Fibroblast of lung (primary cell): ENCODE measurements around the gene AQP2. TPM values are rescaled to one million over a fixed set of nuclear protein-coding genes. Genes with fewer than 3 reads are reported as not detected.

Source experiments
- DNase-seq, 2 donors: peaks; one replicate each; pipeline versions ENCODE4 v3.0.0 to v3.0.0-alpha.2; 2010; ENCODE audit warnings: low read depth in 2 of 2
- H2AFZ ChIP-seq: 2 replicates; pipeline ENCODE4 v1.5.1; 2012; ENCODE audit warnings: low read length, control low read depth, inconsistent platforms
- H3K27ac ChIP-seq: 2 replicates; pipeline ENCODE4 v1.5.1; 2011; ENCODE audit warnings: low read length, control low read depth; ENCODE audit not compliant: insufficient read depth
- H3K27me3 ChIP-seq: 2 replicates; pipeline ENCODE4 v1.5.1; 2011; ENCODE audit warnings: mild to moderate bottlenecking, low read length; ENCODE audit not compliant: control insufficient read depth, insufficient read depth
- H3K36me3 ChIP-seq: 2 replicates; pipeline ENCODE4 v1.5.1; 2011; ENCODE audit warnings: low read length; ENCODE audit not compliant: control insufficient read depth, insufficient read depth
- H3K4me1 ChIP-seq: 2 replicates; pipeline ENCODE4 v1.5.1; 2011; ENCODE audit warnings: low read length; ENCODE audit not compliant: control insufficient read depth, insufficient read depth; ENCODE audit errors: extremely low read depth
- H3K4me2 ChIP-seq: 2 replicates; pipeline ENCODE4 v1.5.1; 2011; ENCODE audit warnings: low read length, control low read depth; ENCODE audit not compliant: insufficient read depth; ENCODE audit errors: extremely low read depth
- H3K4me3 ChIP-seq, 4 experiments: fragments of 200-600 bp in 1 of 4; sonication (generic) in 1 of 4; replicated peaks in 1 of 4; 2 replicates each; pipeline ENCODE4 v1.5.1; 2011 to 2016; ENCODE audit warnings: low read length in 4 of 4, low read depth in 3 of 4, mild to moderate bottlenecking in 3 of 4, control low read depth in 2 of 4, inconsistent platforms in 1 of 4, mixed read lengths in 1 of 4; ENCODE audit not compliant: insufficient read depth in 1 of 4; ENCODE audit errors: control extremely low read depth in 1 of 4
- H3K79me2 ChIP-seq: 2 replicates; pipeline ENCODE4 v1.5.1; 2012; ENCODE audit warnings: mild to moderate bottlenecking, low read length, inconsistent platforms; ENCODE audit not compliant: control insufficient read depth, insufficient read depth
- H3K9ac ChIP-seq: 2 replicates; pipeline ENCODE4 v1.5.1; 2011; ENCODE audit warnings: mild to moderate bottlenecking, low read length, control low read depth; ENCODE audit not compliant: insufficient read depth
- H3K9me3 ChIP-seq: 2 replicates; pipeline ENCODE4 v1.5.1; 2012; ENCODE audit warnings: low read depth, low read length; ENCODE audit not compliant: control insufficient read depth, insufficient read depth
- H4K20me1 ChIP-seq: 2 replicates; pipeline ENCODE4 v1.5.1; 2011; ENCODE audit warnings: low read length; ENCODE audit not compliant: control insufficient read depth, insufficient read depth; ENCODE audit errors: extremely low read depth
- CTCF ChIP-seq, 2 donors: IDR thresholded peaks in 1 of 2; conservative IDR thresholded peaks in 1 of 2; 1 replicate in 1 of 2; 2 replicates in 1 of 2; pipeline ENCODE4 v1.5.1; 2011 to 2012; ENCODE audit warnings: low read length in 2 of 2, control low read depth in 1 of 2, inconsistent platforms in 1 of 2, low read depth in 1 of 2, mild to moderate bottlenecking in 1 of 2
- EZH2 ChIP-seq: IDR thresholded peaks from 2 replicates; pipeline ENCODE4 v1.5.1; 2012; ENCODE audit warnings: low read length, control low read depth, mild to moderate bottlenecking; ENCODE audit errors: missing control alignments
- polyA plus RNA-seq, 2 donors: library from polyadenylated mRNA; depleted of rRNA in 1 of 2; stranded (reverse) in 1 of 2; unstranded in 1 of 2; fragments of >200 nt; gene quantifications; 2 replicates each; pipeline ENCODE4 v1.2.1, GENCODE V29; 2011 to 2012; ENCODE audit warnings: missing spikeins in 1 of 2
- total RNA-seq: library from RNA; depleted of rRNA; stranded (reverse); fragments of >200 nt; gene quantifications from 2 replicates; pipeline ENCODE4 v1.2.1, GENCODE V29; 2014

AQP2 gene
- total and polyA plus RNA-seq, 2 donors (not counting 1 experiment from before 2014, with no cell fraction given) = not detected

GRCh38 chr12:49946086-49946485 lies 4.5 kb upstream of the AQP2 start:
- Histone ChIP-seq H3K9ac (no peak overlapping the region), H3K27ac (no peak overlapping the region), H4K20me1 (no peaks in the 10 kb centered on the region), H3K4me1 (no peaks in the 10 kb centered on the region), H3K4me2 (no peak overlapping the region), H3K79me2 (no peaks in the 10 kb centered on the region), H3K9me3 (no peaks in the 10 kb centered on the region), H2AFZ (no peak overlapping the region), H3K27me3 (peaks cover 10% of the 10 kb centered on the region), H3K36me3 (no peaks in the 10 kb centered on the region), H3K4me3 (no peak overlapping the region)
- TF ChIP-seq EZH2 (no peak), CTCF (conservative IDR thresholded peaks at IDR 0.05 in 1 of 2, IDR thresholded peaks at IDR 0.05 in 1 of 2; ENCODE audit: low read depth in 1 of 2, low read length in 2 of 2) (no peak)
- no peak for DNase-seq

GRCh38 chr12:49946497-49946896 lies 4.0 kb upstream of the AQP2 start:
- Histone ChIP-seq H3K27me3 (peaks cover 11% of the 10 kb centered on the region), H2AFZ (no peak overlapping the region), H3K4me1 (no peaks in the 10 kb centered on the region), H3K27ac (no peak overlapping the region), H3K4me3 (no peak overlapping the region), H3K9ac (no peak overlapping the region), H3K9me3 (no peaks in the 10 kb centered on the region), H3K36me3 (no peaks in the 10 kb centered on the region), H4K20me1 (no peaks in the 10 kb centered on the region), H3K4me2 (no peak overlapping the region), H3K79me2 (no peaks in the 10 kb centered on the region)
- no peak for DNase-seq
- TF ChIP-seq EZH2 (no peak), CTCF (conservative IDR thresholded peaks at IDR 0.05 in 1 of 2, IDR thresholded peaks at IDR 0.05 in 1 of 2; ENCODE audit: low read depth in 1 of 2, low read length in 2 of 2) (no peak)

- Histone ChIP-seq H3K4me1 (no peaks in the 10 kb centered on the region), H3K27ac (no peak overlapping the region), H3K9me3 (no peaks in the 10 kb centered on the region), H2AFZ (no peak overlapping the region), H3K9ac (no peak overlapping the region), H4K20me1 (no peaks in the 10 kb centered on the region), H3K4me2 (no peak overlapping the region), H3K27me3 (peaks cover 16% of the 10 kb centered on the region), H3K36me3 (no peaks in the 10 kb centered on the region), H3K79me2 (no peaks in the 10 kb centered on the region), H3K4me3 (no peak overlapping the region)
- TF ChIP-seq CTCF (conservative IDR thresholded peaks at IDR 0.05 in 1 of 2, IDR thresholded peaks at IDR 0.05 in 1 of 2; ENCODE audit: low read depth in 1 of 2, low read length in 2 of 2) = no peak
- TF ChIP-seq EZH2 = no peak
- DNase-seq = no peak
Observed at GRCh38 chr12:49947593-49948226, 2.8 kb upstream of the AQP2 start.
